Fibroblast of the aortic adventitia (primary cell): ENCODE measurements around the gene STEAP4. TPM values are rescaled to one million over a fixed set of nuclear protein-coding genes. Genes with fewer than 3 reads are reported as not detected.

Experiments
- DNase-seq: peaks from one replicate; pipeline ENCODE4 v3.0.0-alpha.2; 2010; ENCODE audit warnings: low read depth
- H3K4me3 ChIP-seq: 2 replicates; pipeline ENCODE4 v1.5.1; 2011; ENCODE audit warnings: low read depth, mild to moderate bottlenecking, control low read depth, low read length, moderate library complexity
- total RNA-seq: library from RNA; depleted of rRNA; stranded (reverse); fragments of >200 nt; gene quantifications from 2 replicates; pipeline ENCODE4 v1.2.3, GENCODE V29; 2012; ENCODE audit warnings: low replicate concordance
- TF ChIP-seq, protein P1 (sequence below): IDR thresholded peaks from 2 replicates; pipeline ENCODE4 v1.5.1; 2011; ENCODE audit warnings: mild to moderate bottlenecking, low read length, control low read depth, inconsistent platforms; ENCODE audit not compliant: insufficient read depth

STEAP4 gene
- total RNA-seq, 1 donor: 2.1 TPM

GRCh38 chr7:88309819-88310218 lies 3.1 kb upstream of the STEAP4 start:
- peak; percentile 44 for DNase-seq
- TF ChIP-seq, protein P1, sequence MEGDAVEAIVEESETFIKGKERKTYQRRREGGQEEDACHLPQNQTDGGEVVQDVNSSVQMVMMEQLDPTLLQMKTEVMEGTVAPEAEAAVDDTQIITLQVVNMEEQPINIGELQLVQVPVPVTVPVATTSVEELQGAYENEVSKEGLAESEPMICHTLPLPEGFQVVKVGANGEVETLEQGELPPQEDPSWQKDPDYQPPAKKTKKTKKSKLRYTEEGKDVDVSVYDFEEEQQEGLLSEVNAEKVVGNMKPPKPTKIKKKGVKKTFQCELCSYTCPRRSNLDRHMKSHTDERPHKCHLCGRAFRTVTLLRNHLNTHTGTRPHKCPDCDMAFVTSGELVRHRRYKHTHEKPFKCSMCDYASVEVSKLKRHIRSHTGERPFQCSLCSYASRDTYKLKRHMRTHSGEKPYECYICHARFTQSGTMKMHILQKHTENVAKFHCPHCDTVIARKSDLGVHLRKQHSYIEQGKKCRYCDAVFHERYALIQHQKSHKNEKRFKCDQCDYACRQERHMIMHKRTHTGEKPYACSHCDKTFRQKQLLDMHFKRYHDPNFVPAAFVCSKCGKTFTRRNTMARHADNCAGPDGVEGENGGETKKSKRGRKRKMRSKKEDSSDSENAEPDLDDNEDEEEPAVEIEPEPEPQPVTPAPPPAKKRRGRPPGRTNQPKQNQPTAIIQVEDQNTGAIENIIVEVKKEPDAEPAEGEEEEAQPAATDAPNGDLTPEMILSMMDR: no peak
- H3K4me3 ChIP-seq: no peak overlapping the region

GRCh38 chr7:88307823-88308222 lies 1.1 kb upstream of the STEAP4 start:
- TF ChIP-seq, protein P1: no peak
- DNase-seq: no peak
- H3K4me3 ChIP-seq: no peak overlapping the region

GRCh38 chr7:88307412-88307811 lies 718 bp upstream of the STEAP4 start:
- no peak for DNase-seq
- TF ChIP-seq, protein P1: no peak
- no peak overlapping the region for H3K4me3 ChIP-seq

GRCh38 chr7:88305044-88305443 lies 1.6 kb downstream of the STEAP4 start:
- DNase-seq: no peak
- TF ChIP-seq, protein P1: no peak
- no peak overlapping the region for H3K4me3 ChIP-seq

- H3K4me3 ChIP-seq: no peak overlapping the region
- TF ChIP-seq, protein P1: no peak
- DNase-seq: no peak
These were observed 4.2 kb downstream of the STEAP4 start for GRCh38 chr7:88302486-88302885.

- DNase-seq: no peak
- H3K4me3 ChIP-seq: no peak overlapping the region
- TF ChIP-seq, protein P1: no peak
These were observed 4.8 kb downstream of the STEAP4 start for GRCh38 chr7:88301924-88302323.

DNA sequence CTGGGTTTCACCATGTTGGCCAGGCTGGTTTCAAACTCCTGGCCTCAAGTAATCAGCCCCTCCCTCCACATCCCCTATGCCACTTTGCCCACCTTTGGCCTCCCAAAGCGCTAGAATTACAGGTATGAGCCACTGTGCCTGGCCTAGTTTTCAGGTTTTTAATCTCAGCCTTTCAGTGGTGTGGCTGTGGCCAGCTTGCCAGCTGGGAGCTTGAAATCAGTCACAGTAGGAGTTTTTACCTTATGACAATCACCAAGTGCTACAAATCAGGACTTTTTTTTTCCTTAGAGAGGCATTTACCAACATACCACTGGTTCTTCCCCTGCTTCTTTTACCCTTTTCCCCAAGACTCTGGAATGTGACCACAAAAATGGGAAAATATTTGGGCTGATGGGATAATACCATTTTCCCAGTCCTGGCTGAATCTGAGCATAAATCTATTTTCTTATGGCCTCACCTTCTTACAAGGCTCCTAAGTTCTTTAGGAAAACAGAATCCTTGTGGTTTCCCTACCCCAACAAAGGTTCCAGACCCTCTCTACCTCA lies 6.2 kb downstream of the STEAP4 start:
- DNase-seq: no peak
- TF ChIP-seq, protein P1: no peak
- H3K4me3 ChIP-seq: no peak overlapping the region
